ENCODE results near the gene SCG2.

GRCh38 chr2:223634238-223634637 lies 32.1 kb upstream of the SCG2 start:
- TF ChIP-seq YY1 (IDR thresholded peaks at IDR 0.05; ENCODE audit: insufficient read depth, insufficient read length) (no peak), ZNF274 (IDR thresholded peaks at IDR 0.05; ENCODE audit: low read depth, low read length) (no peak)

Data from NT2/D1 (cell line).